Measurements from ENCODE around the gene GFER.

GFER gene

DNA sequence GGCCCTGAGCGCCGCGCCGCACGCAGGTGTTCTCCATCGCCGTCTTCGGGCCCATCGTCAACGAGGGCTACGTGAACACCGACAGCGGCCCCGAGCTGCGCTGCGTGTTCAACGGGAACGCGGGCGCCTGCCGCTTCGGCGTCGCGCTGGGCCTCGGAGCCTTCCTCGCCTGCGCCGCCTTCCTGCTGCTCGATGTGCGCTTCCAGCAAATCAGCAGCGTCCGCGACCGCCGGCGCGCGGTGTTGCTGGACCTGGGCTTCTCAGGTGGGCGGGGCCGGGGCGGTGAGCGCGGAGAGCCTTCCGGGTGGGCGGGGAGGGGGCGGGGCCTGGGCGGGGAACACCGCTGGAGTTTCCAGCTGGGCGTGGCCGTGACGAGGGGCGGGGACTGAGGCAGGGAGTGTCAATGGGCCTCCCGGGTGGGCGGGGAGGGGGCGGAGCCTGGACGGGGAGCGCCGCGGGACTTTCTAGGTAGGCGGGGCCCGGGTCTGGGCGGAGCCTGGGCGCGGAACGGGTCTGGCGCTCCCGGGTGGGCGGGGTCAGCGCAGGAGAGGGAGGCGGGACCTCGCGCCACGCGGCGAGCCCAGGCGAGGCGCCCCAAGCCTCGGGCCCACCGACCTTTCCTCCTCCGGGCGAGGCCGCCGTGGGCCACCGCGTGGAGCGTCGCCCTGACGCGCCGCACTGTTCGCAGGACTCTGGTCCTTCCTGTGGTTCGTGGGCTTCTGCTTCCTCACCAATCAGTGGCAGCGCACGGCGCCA lies 8.1 kb downstream of the GFER start:
- DNase-seq, result no peak

DNA sequence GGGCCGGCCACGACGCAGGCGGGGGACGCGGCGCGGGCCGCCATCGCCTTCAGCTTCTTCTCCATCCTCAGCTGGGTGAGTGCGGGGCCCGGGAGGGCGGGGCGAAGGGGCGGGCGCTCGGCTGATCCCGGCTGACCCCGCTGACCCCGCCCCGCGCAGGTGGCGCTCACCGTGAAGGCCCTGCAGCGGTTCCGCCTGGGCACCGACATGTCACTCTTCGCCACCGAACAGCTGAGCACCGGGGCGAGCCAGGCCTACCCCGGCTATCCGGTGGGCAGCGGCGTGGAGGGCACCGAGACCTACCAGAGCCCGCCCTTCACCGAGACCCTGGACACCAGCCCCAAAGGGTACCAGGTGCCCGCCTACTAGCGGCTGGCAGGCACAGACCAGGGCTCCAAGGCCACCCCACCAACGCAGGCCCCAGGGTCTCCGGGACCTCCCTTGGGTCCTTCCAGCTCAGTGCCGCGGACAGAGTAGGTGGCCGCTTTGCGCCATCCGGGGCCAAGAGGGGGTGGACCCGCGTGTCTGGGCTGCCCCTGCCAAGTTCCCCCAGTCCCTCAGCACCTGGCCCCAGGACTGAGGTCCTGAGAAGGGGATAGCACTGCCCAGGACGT lies 8.8 kb downstream of the GFER start:
- no peak for DNase-seq

DNA sequence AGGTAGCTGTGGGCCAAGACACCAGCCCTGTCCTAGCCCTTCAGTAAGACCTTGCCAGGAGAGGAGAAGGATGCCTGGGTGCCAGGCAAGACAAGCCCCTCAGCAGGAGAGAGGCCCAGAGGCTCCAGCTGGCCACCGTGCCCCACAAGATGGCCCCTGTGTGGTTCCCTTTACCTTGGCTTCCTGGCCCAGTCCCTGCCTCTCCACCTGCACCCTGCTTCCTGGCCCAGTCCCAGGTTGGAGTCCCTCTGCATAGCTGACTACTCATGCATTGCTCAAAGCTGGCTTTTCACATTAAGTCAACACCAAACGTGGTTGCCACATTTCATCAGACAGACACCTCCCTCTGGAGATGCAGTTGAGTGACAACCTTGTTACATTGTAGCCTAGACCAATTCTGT lies 9.7 kb downstream of the GFER start:
- DNase-seq, result no peak

DNA sequence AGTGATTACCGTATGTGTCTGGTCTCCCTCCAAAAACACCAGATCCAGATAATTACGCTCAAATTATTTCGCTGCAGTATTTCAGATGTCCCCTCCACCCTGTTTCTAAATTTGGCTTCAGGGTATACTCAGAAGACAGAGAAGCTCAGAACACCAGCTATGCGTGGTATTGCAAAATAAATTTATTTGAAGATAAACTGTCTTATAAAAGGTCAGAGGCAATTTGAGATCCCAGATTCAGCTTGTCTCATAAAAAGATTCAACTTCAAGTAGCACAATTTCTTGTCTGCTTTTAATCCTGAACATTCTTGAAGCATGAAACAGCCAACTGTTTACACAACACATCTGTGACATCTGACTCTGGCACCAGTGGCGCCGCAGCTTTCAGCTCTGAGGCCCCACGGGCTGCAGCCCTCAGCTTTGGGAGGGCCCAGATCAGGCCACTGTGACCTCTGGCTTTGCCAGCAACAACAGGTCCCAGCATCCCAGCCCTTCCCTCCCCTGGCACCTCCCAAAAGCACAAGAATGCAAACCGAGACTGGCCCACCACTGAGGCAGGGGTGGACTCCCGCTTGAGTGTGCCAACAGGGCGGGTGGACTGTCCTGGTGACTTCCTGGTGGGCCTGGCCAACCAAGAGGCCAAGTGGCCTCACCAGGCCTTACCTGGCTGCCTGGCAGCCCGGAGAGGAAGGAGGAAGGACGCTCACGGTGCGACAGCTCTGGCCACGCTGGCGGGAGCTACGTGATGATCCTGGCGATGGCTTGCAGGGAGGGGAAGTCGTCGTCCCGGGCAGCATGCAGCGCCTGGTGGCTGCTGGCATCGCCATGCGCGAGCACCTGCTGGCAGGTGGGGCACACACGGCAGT lies 13.7 kb downstream of the GFER start:
- no peak for DNase-seq

DNA sequence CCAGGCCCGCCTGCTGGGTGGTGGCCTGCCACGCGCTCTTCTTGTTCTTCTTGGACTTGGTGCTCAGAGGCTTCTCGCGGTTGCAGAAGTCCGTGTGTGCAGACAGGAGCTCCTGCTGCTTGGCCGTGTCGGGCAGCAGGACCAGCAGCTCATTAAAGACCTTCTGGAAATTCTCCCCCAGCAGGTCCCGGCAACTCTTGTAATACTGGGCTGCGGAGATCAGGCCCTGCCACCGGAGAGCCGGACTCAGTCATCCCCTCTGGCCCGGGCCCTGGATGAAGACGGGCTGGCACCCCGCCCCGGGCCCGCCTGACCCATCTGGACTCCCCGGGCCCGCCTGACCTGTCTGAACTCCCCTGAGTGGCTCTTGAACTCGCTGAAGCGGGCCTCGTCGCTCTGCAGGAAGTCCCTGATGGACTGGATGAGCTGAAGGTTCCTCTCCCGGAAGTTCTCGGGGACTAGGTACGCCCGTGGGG lies 14.4 kb downstream of the GFER start:
- no peak for DNase-seq

DNA sequence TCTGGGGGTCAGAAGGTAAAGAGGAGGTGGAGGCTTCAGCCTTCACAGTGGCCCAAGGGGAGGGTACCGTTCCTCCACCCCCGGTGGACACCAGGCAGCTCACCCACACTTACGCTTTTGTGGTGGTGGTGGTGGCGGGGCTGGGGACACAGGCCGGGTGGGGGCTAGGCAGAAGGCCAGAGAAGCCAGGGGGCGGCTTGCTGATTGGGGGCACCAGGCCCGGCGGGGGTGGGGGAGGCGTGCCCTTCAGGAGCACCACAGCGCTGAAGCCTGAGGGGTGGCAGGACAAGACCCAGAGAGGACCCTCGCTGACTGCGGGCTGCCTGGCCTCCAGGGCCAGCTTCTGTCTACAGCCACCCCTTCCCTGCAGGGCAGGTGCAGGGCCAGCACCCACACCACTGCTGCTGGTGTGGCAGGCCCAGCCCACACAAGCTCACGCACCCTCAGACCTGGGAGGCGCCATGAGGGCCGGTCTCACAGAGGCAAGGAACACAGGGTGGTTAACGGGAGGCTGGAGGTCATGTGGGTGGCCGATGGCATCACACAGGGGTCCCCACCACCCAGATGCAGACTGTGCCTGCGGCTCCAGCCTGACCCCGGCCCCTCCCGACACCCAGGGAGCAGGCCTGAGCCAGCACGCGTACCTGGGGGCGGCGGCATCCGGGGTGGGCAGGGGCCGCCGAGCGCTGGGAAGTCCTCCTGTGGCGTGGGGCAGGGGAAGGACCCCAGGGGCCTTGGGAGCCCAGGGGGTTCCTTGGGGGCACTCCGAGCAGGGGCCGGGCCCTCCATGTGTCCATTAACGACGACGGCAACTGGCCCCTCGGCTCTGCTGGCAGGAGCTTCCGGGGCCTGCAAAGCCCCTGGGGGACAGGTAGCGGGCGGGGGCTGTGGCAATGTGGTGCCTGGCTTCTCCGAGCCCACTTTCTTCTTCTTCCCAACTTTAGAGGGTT lies 15.1 kb downstream of the GFER start:
- DNase-seq, result no peak

DNA sequence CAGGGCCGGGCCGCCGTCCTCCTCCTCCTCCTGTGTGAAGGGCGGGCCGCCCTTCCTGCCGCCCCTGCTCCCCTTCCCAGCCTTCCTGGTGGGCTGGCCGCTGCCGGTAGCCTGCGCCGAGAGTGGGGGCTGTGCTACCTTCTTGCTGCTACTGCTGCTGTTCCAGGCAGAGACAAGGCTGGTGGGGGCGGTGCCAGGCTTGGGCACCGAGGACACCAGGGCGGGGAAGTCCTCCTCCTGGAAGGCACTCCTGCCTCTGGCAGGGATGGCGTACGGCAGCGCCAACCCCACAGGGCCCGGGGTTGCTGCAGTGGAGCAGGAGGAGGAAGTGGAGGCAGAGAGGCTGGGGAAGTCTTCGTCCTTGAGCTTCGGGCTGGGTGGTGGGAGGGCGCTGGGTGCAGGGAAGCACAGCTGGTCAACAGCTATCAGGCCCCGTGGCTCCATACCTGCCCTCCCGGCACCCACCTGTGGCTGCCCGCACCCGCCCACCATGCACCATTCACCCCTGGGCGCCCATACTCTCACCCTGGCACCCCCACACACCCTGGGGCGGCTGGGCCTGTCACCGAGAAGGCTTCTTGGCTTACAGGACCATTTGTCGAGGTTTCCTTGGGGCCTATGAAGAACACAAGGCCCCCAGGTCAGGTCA lies 16.0 kb downstream of the GFER start:
- no peak for DNase-seq

DNA sequence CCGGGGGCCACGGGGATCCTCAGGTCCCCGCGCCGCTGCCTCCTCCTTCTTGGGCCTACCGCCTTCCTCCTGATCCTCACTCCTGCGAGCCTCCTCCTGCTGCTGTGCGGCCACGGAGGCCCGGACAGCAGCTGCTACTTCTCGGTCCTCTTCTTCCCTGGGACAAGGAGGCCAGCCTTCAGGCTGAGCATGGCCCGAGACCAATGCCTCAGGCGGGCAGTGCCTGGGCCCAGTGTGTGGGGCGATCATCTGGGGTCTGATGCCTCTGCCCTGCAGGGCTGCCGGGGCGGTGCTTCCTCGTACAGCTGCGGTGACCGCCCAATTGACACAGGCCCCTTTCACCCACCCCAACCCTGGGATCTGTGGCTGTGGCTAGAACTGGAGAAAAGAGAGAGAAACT lies 17.0 kb downstream of the GFER start:
- no peak for DNase-seq

DNA sequence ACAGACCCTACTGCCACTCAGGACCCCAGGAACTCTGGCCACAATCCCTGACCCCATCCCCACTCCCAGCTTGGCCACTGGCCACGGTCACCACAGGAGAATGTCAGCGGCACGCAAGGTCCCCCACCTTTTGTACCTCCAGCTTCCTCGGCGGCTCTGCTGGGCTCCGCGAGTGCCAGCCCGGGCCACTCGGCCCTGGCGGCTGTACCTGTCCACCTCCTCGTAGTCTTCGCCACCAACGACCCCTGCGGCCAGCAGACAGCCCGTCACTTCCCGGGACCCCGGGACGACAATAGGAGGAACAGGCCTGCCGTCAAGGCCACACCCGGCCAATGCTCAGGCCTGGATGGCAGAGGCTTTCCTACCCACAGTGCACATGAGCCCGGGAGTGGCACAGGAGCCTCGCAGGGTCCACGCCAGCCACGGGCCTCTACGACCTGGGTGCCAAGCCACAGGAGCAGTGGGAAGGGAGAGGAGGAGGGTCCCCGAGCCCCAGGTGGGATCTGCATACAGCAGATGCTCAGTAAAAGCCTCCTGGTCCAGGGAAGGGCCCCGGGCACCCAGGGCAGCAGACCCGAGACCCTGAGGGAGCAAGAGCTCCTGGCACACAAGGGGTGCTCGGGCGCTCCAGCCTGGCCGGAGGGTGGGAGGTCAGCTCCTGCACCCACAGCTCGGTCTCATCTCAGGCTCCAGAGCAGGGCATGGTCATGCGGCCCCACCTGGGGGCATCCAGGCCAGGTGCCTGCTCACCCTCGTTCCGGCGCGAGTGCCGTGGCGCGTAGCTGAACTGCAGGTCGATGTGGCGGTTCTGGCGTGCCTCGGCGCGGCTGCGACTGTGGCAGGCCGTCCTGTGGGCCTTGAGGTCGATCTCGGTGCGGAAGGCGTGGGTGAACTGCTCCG lies 17.7 kb downstream of the GFER start:
- DNase-seq, result no peak

DNA sequence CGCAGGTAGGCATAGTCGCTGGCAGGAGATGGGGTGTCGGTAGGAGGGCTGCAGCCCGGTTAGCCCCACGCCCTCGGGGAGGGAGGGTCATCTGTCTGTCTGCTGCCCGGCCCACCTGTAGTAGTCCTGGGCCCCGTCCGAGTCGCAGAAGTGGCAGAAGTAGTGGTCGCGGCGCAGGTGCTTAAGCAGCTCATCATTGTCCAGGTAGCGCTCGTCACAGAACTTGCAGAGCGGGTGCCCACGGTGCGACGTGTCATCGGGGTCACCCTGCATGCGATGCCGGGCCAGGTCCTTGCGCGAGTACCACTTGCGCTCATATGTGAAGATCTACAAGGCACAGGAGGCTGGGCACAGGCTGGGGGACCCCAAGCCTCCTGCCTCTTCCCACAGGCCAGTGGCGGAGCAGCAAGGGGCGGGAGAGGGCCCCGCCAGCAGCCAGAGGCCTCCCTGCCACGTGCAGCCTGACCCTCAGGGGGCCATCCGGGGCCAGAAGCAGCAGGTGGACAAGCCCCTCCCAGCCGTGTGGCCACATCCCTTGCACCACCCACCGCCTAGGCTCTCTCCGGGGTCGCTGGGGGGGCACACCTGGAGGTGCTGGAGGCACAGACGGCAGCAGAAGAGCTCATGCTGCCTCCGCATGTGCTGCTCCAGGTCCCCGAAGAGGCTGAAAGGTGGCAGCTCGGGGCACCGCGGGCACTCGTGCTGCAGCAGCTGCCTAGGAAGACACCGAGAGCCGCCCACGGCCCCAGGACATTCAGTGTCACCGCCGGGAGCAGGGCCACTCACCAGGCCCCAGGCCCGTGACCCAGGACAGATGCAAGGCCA lies 18.6 kb downstream of the GFER start:
- no peak for DNase-seq

DNA sequence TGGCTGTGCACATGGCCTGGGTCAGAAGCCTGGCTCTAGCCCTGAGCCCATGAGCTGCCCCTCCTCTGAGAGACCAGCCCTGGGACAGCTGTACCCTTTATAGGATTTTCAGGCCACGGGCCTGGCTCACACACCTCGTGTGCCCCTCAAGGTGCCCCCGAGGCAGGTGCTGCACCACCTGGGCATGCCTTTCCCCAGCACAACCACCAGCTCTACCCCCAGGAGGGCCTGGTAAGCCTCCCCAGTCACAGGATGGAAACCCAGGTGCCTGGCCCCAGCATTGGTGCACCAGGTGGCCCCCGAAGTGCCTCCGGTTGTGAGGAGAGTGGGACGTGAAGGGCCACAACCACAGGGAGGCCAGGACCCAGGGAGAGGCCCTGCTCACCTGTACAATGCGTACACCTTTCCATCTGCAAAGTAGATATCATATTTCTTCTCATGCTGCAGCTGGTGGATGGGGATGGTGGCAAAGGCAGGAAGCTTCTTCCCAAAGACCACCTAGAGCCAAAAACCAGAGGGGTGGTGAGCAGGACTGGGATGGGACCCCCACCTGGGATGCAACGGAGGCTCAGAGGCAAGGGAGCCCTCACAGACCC lies 19.3 kb downstream of the GFER start:
- no peak for DNase-seq

DNA sequence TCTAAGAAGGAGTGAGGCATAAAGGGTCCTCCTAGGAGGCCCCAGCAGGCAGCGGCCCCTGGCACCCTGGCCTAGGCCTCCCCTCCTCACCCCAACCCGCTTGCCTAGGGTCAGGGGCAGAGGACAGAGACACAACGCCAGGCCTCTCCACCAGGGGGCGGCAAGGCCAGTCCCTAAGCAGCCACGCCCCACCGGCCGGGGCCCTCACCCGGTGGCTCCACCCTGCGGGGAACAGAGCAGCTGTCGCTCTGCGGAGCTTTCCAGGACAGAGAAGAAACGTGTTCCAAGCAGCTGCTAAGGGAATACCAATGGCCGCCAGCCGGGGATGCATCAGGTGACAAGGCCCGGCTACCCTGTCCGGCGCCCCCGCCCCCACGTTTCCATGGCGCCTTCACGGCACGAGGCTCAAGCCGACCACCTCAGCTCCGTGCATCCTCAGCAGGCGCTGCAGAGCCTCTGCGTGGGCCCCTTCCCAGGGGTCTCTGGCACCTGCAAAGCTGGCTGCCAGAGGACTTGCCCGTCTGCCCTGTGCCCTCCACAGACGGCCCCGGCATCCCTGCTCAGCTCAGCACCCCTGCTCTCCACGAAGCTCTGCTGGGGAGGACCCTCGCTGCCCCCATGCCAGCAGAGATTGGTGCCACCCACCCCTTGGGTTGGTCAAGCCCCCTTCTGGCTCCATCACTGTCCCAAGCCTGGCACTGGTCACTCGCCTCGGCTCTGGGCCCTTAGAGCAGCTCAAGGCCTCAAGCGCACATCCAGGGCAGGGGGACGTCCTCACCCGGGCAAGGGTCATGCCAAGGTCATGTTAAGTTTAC lies 20.0 kb downstream of the GFER start:
- DNase-seq, result no peak

DNA sequence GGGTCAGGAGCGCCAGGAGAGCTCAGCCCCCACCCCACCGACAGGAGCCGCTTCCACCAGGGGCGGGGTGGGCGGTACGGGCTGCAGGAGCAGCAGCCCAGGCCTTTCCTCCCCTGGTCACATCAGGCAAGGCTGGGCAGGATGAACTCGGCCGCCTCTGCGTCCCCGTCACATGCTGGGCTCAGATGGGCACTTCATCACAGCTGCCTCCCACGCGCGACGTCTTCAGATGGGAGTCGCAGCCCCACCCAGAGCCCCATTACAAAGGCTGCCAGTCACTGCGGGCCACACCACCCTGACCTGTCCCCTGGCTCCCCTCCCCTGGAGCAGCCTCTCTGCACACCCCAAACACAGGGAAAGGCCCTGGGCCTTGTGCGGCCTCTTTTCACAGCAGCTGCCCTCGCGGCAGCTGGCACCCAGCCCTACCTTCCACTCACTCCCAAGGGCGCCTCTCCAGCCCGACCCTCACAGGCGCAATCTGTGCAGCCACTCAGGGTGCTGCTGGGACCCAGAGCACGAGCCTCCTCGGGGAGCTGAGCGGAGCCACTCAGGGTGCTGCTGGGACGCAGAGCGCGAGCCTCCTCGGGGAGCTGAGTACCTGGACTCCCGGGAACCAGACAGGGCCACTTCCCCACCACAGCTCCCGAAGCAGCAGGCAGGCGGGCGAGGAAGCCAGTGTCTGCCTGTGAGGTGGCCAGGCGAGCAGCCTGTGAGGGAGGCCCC lies 21.0 kb downstream of the GFER start:
- no peak for DNase-seq

DNA sequence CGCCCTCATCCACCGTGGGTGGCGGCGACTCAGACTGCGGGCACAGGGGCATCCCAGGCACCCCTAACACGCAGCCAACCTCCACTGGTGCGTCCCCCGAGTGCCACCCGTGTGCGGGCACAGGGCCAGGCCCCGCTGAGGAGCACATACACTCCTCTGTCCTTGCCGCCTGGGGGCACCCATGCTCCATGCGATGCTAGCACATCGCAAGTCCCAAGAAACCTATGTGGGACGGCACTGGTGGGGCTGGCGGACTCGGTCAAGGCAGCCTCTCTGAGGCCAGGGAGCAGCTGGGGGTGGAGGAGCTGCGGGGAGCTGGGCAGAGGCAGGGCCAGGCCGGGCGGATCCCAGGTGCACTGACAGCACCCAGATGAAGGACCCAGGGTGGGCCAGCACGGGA lies 21.7 kb downstream of the GFER start:
- peak; percentile 29 for DNase-seq

DNA sequence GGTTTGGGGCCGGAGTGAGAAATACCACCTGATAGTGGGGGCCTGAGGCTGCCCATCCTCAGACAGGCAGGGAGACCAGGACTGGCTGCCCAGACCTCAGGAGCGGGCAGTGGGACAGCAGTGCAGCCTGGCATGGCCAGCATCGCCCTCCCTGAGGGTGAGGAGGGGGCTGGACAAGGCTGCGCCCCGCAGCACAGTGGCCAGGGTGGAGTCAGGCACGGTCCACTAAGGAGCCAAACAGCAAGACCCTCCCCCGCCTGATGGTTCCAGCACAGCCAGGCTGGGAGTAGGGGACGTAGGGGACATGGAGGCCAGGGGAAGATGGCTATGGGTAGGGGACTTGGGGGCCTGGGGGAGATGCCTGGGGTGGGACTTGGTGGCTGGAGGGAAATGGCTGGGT lies 22.3 kb downstream of the GFER start:
- DNase-seq, result no peak

DNA sequence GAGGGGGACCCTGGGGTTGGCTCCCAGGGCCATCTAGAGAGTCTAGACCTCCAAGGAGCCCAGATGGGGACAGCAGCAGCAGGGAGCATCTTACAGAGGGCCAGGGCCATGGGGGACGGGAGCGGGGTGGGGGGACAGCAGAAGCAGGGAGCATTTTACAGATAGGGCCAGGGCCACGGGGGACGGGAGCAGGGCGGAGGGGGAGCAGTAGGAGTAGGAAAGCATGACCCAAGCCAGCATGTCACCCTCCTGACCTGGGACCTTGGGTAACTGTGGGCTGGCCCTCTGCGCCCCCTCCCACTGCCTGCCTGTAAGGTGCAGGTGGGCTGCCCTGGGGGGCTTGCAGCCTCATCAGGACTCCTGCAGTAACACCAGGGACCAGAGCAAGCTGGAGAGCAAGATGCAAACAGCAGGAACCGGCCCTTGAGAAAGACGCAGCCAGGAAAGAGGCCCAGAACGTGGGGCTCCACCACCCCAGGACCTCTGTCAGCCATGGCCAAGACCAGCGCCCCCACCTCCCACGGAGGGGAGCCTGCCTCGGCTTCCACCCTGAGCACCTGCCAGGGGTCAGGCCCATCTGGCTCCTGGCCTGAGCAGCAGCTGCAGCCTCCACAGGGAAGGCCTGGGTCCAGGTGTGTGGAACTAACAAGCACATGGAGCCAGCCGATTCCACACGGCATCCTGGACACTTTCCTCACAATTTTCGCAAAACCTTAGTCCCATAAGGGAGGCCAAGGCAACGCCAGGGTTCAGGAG lies 23.3 kb downstream of the GFER start:
- DNase-seq, result no peak

DNA sequence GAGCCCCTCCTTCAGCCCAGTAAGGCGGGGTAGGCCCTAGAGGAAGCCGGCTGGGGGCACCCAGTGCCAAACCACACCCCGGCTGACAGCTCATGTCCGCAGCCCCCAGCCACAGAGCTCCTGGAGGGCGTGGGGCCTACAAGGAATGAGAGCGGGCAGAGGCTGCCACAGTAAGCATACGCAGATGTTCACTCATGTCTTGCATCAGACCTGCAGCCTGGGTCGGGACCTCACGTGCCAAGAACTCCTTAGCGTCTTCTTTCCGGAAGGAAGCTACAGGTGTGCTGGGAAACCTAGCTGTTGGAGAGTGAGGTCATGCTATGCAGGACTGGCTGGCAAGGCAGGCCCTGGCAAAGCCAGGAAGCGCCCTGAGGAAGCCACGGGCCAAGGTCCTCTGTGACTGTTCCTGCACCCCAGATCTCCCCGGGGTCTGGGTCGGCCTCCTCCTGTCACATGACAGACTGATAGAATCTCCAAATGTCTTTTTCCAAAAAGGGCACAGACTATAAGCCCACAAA lies 24.1 kb downstream of the GFER start:
- DNase-seq, result no peak
